Measurements from ENCODE around the gene IL17RD. TPM values are rescaled to one million over a fixed set of nuclear protein-coding genes. Genes with fewer than 3 reads are reported as not detected.

The IL17RD gene
- polyA plus RNA-seq (ENCODE audit: insufficient read length in 3 of 3), result 10 to 100 TPM; 49.5 to 60.5 (median 58.4) TPM
- long read RNA-seq, donor 1, full-length matches to known transcripts, result 2 of 2 reads
- long read RNA-seq, donor 1, partial matches to known transcripts, result 0 of 2 reads
- long read RNA-seq, donor 1, other reads (novel, unspliced or antisense), result 0 of 2 reads
- long read RNA-seq, donor 2, full-length matches to known transcripts, result 3 of 15 reads
- long read RNA-seq, donor 2, partial matches to known transcripts, result 12 of 15 reads
- long read RNA-seq, donor 2, other reads (novel, unspliced or antisense), result 0 of 15 reads
- long read RNA-seq, donor 3, full-length matches to known transcripts, result 4 of 11 reads
- long read RNA-seq, donor 3, partial matches to known transcripts, result 7 of 11 reads
- long read RNA-seq, donor 3, other reads (novel, unspliced or antisense), result 0 of 11 reads
- long read RNA-seq, donor 4, full-length matches to known transcripts, result 2 of 8 reads
- long read RNA-seq, donor 4, partial matches to known transcripts, result 6 of 8 reads
- long read RNA-seq, donor 4, other reads (novel, unspliced or antisense), result 0 of 8 reads
- long read RNA-seq, donor 5, result 0 reads
- long read RNA-seq, donor 6, full-length matches to known transcripts, result 5 of 17 reads
- long read RNA-seq, donor 6, partial matches to known transcripts, result 12 of 17 reads
- long read RNA-seq, donor 6, other reads (novel, unspliced or antisense), result 0 of 17 reads
- long read RNA-seq, donor 7, full-length matches to known transcripts, result 1 of 6 reads
- long read RNA-seq, donor 7, partial matches to known transcripts, result 5 of 6 reads
- long read RNA-seq, donor 7, other reads (novel, unspliced or antisense), result 0 of 6 reads
- long read RNA-seq, donor 8, full-length matches to known transcripts, result 8 of 8 reads
- long read RNA-seq, donor 8, partial matches to known transcripts, result 0 of 8 reads
- long read RNA-seq, donor 8, other reads (novel, unspliced or antisense), result 0 of 8 reads
- long read RNA-seq, donor 9, full-length matches to known transcripts, result 7 of 7 reads
- long read RNA-seq, donor 9, partial matches to known transcripts, result 0 of 7 reads
- long read RNA-seq, donor 9, other reads (novel, unspliced or antisense), result 0 of 7 reads
- long read RNA-seq, donor 10, full-length matches to known transcripts, result 1 of 1 reads
- long read RNA-seq, donor 10, partial matches to known transcripts, result 0 of 1 reads
- long read RNA-seq, donor 10, other reads (novel, unspliced or antisense), result 0 of 1 reads
- long read RNA-seq, donor 11, full-length matches to known transcripts, result 3 of 3 reads
- long read RNA-seq, donor 11, partial matches to known transcripts, result 0 of 3 reads
- long read RNA-seq, donor 11, other reads (novel, unspliced or antisense), result 0 of 3 reads
- long read RNA-seq, donor 12, result 0 reads
- long read RNA-seq, donor 13, full-length matches to known transcripts, result 10 of 32 reads
- long read RNA-seq, donor 13, partial matches to known transcripts, result 22 of 32 reads
- long read RNA-seq, donor 13, other reads (novel, unspliced or antisense), result 0 of 32 reads
- long read RNA-seq, donor 14, full-length matches to known transcripts, result 3 of 3 reads
- long read RNA-seq, donor 14, partial matches to known transcripts, result 0 of 3 reads
- long read RNA-seq, donor 14, other reads (novel, unspliced or antisense), result 0 of 3 reads
- long read RNA-seq, donor 15, result 0 reads
- long read RNA-seq, donor 16, full-length matches to known transcripts, result 9 of 16 reads
- long read RNA-seq, donor 16, partial matches to known transcripts, result 7 of 16 reads
- long read RNA-seq, donor 16, other reads (novel, unspliced or antisense), result 0 of 16 reads

- peak in 6 of 11 donors; percentile 79 to 88 (median 82) for DNase-seq (ENCODE audit: extremely low read depth in 1 of 11, low read depth in 9 of 11, low spot score in 4 of 11)
These were observed at the start of gene IL17RD for GRCh38 chr3:57164657-57165573. TSS of gene IL17RD (minus strand) at chr3:57165353. CDS start at chr3:57165286, 67 bp downstream.

- no peak for DNase-seq (ENCODE audit: extremely low read depth in 1 of 11, low read depth in 9 of 11, low spot score in 4 of 11)
These were observed 41.3 kb upstream of the IL17RD start for GRCh38 chr3:57206423-57206822.

GRCh38 chr3:57199895-57200297 is 34.7 kb upstream of the IL17RD start, which contains the start of gene HESX1:
TSS of gene HESX1 (minus strand) at chr3:57199978. CDS start at chr3:57199918, 60 bp downstream.
- no peak for DNase-seq (ENCODE audit: extremely low read depth in 1 of 11, low read depth in 9 of 11, low spot score in 4 of 11)

GRCh38 chr3:57194641-57195040 is 29.5 kb upstream of the IL17RD start:
- no peak for DNase-seq (ENCODE audit: extremely low read depth in 1 of 11, low read depth in 9 of 11, low spot score in 4 of 11)

- DNase-seq (ENCODE audit: extremely low read depth in 1 of 11, low read depth in 9 of 11, low spot score in 4 of 11), result no peak
These were observed 26.9 kb upstream of the IL17RD start for GRCh38 chr3:57192028-57192427.

- no peak for DNase-seq (ENCODE audit: extremely low read depth in 1 of 11, low read depth in 9 of 11, low spot score in 4 of 11)
These were observed 19.4 kb upstream of the IL17RD start for GRCh38 chr3:57184526-57184925.

GRCh38 chr3:57179580-57180410 is 14.6 kb upstream of the IL17RD start:
- no peak for DNase-seq (ENCODE audit: extremely low read depth in 1 of 11, low read depth in 9 of 11, low spot score in 4 of 11)

GRCh38 chr3:57176045-57176444 is 10.9 kb upstream of the IL17RD start:
- DNase-seq (ENCODE audit: extremely low read depth in 1 of 11, low read depth in 9 of 11, low spot score in 4 of 11), result no peak

GRCh38 chr3:57173687-57174086 is 8.5 kb upstream of the IL17RD start:
- no peak for DNase-seq (ENCODE audit: extremely low read depth in 1 of 11, low read depth in 9 of 11, low spot score in 4 of 11)

GRCh38 chr3:57170946-57171345 is 5.8 kb upstream of the IL17RD start:
- DNase-seq (ENCODE audit: extremely low read depth in 1 of 11, low read depth in 9 of 11, low spot score in 4 of 11), result no peak

- peak in 2 of 11 donors; percentile 80 to 81 for DNase-seq (ENCODE audit: extremely low read depth in 1 of 11, low read depth in 9 of 11, low spot score in 4 of 11)
These were observed 4.9 kb upstream of the IL17RD start for GRCh38 chr3:57169872-57170623.

- no peak for DNase-seq (ENCODE audit: extremely low read depth in 1 of 11, low read depth in 9 of 11, low spot score in 4 of 11)
These were observed 4.0 kb upstream of the IL17RD start for GRCh38 chr3:57169108-57169507.

GRCh38 chr3:57168151-57168550 is 3.0 kb upstream of the IL17RD start:
- no peak for DNase-seq (ENCODE audit: extremely low read depth in 1 of 11, low read depth in 9 of 11, low spot score in 4 of 11)

GRCh38 chr3:57166660-57167059 is 1.5 kb upstream of the IL17RD start:
- DNase-seq (ENCODE audit: extremely low read depth in 1 of 11, low read depth in 9 of 11, low spot score in 4 of 11), result no peak

- no peak for DNase-seq (ENCODE audit: extremely low read depth in 1 of 11, low read depth in 9 of 11, low spot score in 4 of 11)
These were observed 488 bp upstream of the IL17RD start for GRCh38 chr3:57165641-57166040.
